A549 (cell line): ENCODE measurements around the gene TAGLN3. TPM values are rescaled to one million over a fixed set of nuclear protein-coding genes. Genes with fewer than 3 reads are reported as not detected.

Experiments used
- ATAC-seq, 2 experiments: fragments of 200-7000 bp in 1 of 2; fragments of >200 bp in 1 of 2; cut with Nextera tagmentation in 1 of 2; cut with Tn5 transposase in 1 of 2; 3 replicates each; pipeline versions ENCODE4 v1.8.0 to v1.9.1; 2018 to 2020; ENCODE audit warnings: mild to moderate bottlenecking in 1 of 2, moderate library complexity in 1 of 2
- CTCF ChIA-PET: fragments of 300-600 bp; sonication (Branson Sonifier 250); formaldehyde crosslinking; extraction: SDS; loops from one replicate; lab custom pipeline; 2021; ENCODE audit warnings: antibody characterized with exemption, inconsistent platforms; lab: Yijun Ruan, JAX
- POLR2A ChIA-PET: fragments of 350-600 bp; formaldehyde crosslinking; extraction: SDS; loops from one replicate; lab custom pipeline; 2021; ENCODE audit warnings: antibody characterized with exemption, inconsistent platforms; lab: Yijun Ruan, JAX
- DNase-seq, 2 experiments: peaks; one replicate each; pipeline versions ENCODE4 v3.0.0 to v3.0.0-alpha.2; 2011 to 2016; ENCODE audit warnings: low read depth in 1 of 2, low spot score in 1 of 2
- FAIRE-seq: peaks from 2 replicates; lab custom pipeline; 2011; peaks lifted over from hg19 to GRCh38; lab: Jason Lieb, UNC
- H3K27ac ChIP-seq, 2 experiments: fragments of >200 bp; sonication (Bioruptor Twin); formaldehyde crosslinking; 3 replicates each; pipeline ENCODE4 v1.5.1; 2016 to 2017
- H3K4me1 ChIP-seq: fragments of >200 bp; sonication (Bioruptor Twin); formaldehyde crosslinking; 3 replicates; pipeline ENCODE4 v1.6.1; 2016
- H3K4me2 ChIP-seq: fragments of >200 bp; sonication (Bioruptor Twin); formaldehyde crosslinking; 3 replicates; pipeline ENCODE4 v1.6.1; 2016
- H3K4me3 ChIP-seq: fragments of >200 bp; sonication (Bioruptor Twin); formaldehyde crosslinking; 3 replicates; pipeline ENCODE4 v1.5.1; 2016
- H3K9me3 ChIP-seq: fragments of >200 bp; sonication (Bioruptor Twin); formaldehyde crosslinking; 3 replicates; pipeline ENCODE4 v1.6.1; 2016
- EHF ChIP-seq: fragments of 250-450 bp; sonication (Bioruptor Pico); IDR thresholded peaks from 2 replicates; pipeline ENCODE4 v1.5.0; 2020; ENCODE audit warnings: mild to moderate bottlenecking
- EHMT2 ChIP-seq: fragments of 200-600 bp; sonication (generic); IDR thresholded peaks from 2 replicates; pipeline ENCODE4 v1.6.1; 2016; ENCODE audit warnings: antibody characterized with exemption, low read depth, mild to moderate bottlenecking, moderate library complexity
- EP300 ChIP-seq, 2 experiments: fragments of >200 bp; sonication (Bioruptor Twin); formaldehyde crosslinking; IDR thresholded peaks; 2 replicates in 1 of 2; 3 replicates in 1 of 2; pipeline ENCODE4 v1.6.1; 2016 to 2017
- ESRRA ChIP-seq: fragments of 150-350 bp; IDR thresholded peaks from 2 replicates; pipeline ENCODE4 v1.6.1; 2014; ENCODE audit warnings: mild to moderate bottlenecking, low read length, borderline replicate concordance
- GATA3 ChIP-seq: IDR thresholded peaks from 2 replicates; pipeline ENCODE4 v1.6.1; 2012; ENCODE audit warnings: borderline replicate concordance
- HOXA7 ChIP-seq: fragments of 250-450 bp; sonication (Bioruptor Pico); IDR thresholded peaks from 2 replicates; pipeline ENCODE4 v1.5.0; 2020; ENCODE audit warnings: mild to moderate bottlenecking, moderate library complexity
- JUN ChIP-seq, 2 experiments: fragments of >200 bp; sonication (Bioruptor Twin); formaldehyde crosslinking; IDR thresholded peaks; 2 replicates in 1 of 2; 3 replicates in 1 of 2; pipeline ENCODE4 v1.6.1; 2016 to 2017
- MAFK ChIP-seq: fragments of 450-650 bp; IDR thresholded peaks from 2 replicates; pipeline ENCODE4 v1.6.1; 2014; ENCODE audit not compliant: partially characterized antibody
- MYC ChIP-seq: IDR thresholded peaks from 2 replicates; pipeline ENCODE4 v1.6.1; 2012; ENCODE audit warnings: mild to moderate bottlenecking, inconsistent platforms, low read length, improper control_type of control experiment, borderline replicate concordance
- PHF8 ChIP-seq: fragments of 200-600 bp; sonication (generic); IDR thresholded peaks from 2 replicates; pipeline ENCODE4 v1.6.1; 2016; ENCODE audit warnings: low read depth, mild to moderate bottlenecking, antibody characterized with exemption, moderate library complexity, borderline replicate concordance
- POLR2A ChIP-seq: IDR thresholded peaks from 2 replicates; pipeline ENCODE4 v1.6.1; 2012; ENCODE audit warnings: mild to moderate bottlenecking, low read length
- RAD21 ChIP-seq, 2 experiments: fragments of >200 bp in 1 of 2; sonication (Bioruptor Twin) in 1 of 2; formaldehyde crosslinking in 1 of 2; IDR thresholded peaks in 1 of 2; conservative IDR thresholded peaks in 1 of 2; 2 replicates in 1 of 2; 3 replicates in 1 of 2; pipeline ENCODE4 v1.6.1; 2012 to 2018; ENCODE audit warnings: inconsistent platforms in 1 of 2
- SMC3 ChIP-seq: fragments of >200 bp; sonication (Bioruptor Twin); formaldehyde crosslinking; IDR thresholded peaks from 3 replicates; pipeline ENCODE4 v1.6.1; 2018; ENCODE audit warnings: inconsistent platforms
- TP53 ChIP-seq: fragments of 250-450 bp; sonication (Bioruptor Pico); IDR thresholded peaks from 2 replicates; pipeline ENCODE4 v1.5.0; 2021; ENCODE audit warnings: mild to moderate bottlenecking, moderate library complexity
- ZC3H11A ChIP-seq: fragments of 450-650 bp; IDR thresholded peaks from 2 replicates; pipeline ENCODE4 v1.6.1; 2014; ENCODE audit warnings: antibody characterized with exemption, mild to moderate bottlenecking
- ZFP36 ChIP-seq: fragments of 450-650 bp; IDR thresholded peaks from 2 replicates; pipeline ENCODE4 v1.6.1; 2014; ENCODE audit warnings: borderline replicate concordance; ENCODE audit not compliant: partially characterized antibody
- WGBS: methylation state at CpG from one replicate; pipeline ENCODE4 v1.1.6; 2017; ENCODE audit errors: missing lambda C conversion rate; 5-methylcytosine and 5-hydroxymethylcytosine counted together
- polyA plus RNA-seq, 4 experiments: library from polyadenylated mRNA; depleted of rRNA in 3 of 4; stranded (reverse); fragments of >200 nt; fragmentation: RNase III in 1 of 4; extraction: RNeasy Plus Mini Kit Qiagen cat#74134 plus additional on column Dnase treatment in 1 of 4; gene quantifications; 2 replicates in 3 of 4; 3 replicates in 1 of 4; pipeline ENCODE4 v1.2.3, GENCODE V29; 2011 to 2017
- TF ChIP-seq, protein P1 (sequence below): IDR thresholded peaks from 2 replicates; pipeline ENCODE4 v1.6.1; 2012
- TF ChIP-seq, protein P2 (sequence below): fragments of >200 bp; sonication (Bioruptor Twin); formaldehyde crosslinking; IDR thresholded peaks from 3 replicates; pipeline ENCODE4 v1.5.1; 2016
- TF ChIP-seq, protein P3 (sequence below): IDR thresholded peaks from 2 replicates; pipeline ENCODE4 v1.6.1; 2012
- TF ChIP-seq, protein P4 (sequence below): fragments of 250-450 bp; sonication (Bioruptor Pico); IDR thresholded peaks from 2 replicates; pipeline ENCODE4 v1.5.0; 2021; ENCODE audit warnings: mild to moderate bottlenecking, moderate library complexity, borderline replicate concordance
- TF ChIP-seq, protein P5 (sequence below): fragments of >200 bp; sonication (Bioruptor Twin); formaldehyde crosslinking; IDR thresholded peaks from 2 replicates; pipeline ENCODE4 v1.6.1; 2016

TAGLN3 gene
- polyA plus RNA-seq, 2 of the 4 experiments (the other 2 are of a cell fraction) = not detected

DNA sequence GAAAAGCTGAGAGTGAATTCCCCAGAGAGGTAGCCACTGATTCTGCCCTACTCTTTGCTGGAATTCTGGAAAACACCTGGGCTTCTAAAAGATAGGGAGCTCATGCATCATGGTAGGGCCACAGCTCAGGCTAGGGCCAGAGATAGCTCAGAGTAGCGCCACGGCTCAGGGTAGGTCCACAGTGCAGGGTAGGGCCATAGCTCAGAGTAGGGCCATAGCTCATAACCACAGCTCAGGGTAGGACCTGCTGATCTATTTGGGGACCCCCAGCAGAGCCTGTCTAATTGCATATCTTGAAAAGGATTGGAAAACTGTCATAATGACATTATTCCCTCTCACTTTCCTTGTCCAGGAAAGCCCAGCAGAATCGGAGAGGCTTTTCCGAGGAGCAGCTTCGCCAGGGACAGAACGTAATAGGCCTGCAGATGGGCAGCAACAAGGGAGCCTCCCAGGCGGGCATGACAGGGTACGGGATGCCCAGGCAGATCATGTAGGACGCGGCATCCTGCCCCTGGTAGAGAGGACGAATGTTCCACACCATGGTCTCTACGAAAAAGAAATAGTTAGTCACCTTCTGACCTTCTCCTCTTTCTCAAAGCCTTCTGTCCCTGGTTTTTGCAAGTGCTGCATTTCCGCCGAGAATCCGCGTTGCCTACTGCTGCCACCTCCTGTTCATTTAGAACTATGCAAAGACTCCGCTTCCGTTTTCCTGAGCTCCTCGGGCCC is 14.5 kb downstream of the TAGLN3 start:
- ChIA-PET CTCF (interaction anchor here (0.6 to 12.2 kb wide), 51 partner anchors 10 to 477 kb away, joined by 3 to 189 read pairs (median 5); partner anchors contain the start of genes ABHD10, TAGLN3 and TMPRSS7), POLR2A (interaction anchor here (0.6 to 2.4 kb wide), 4 partner anchors 35 to 153 kb away, joined by 3 to 15 read pairs (median 4); partner anchors contain the start of gene ABHD10)
- Histone ChIP-seq H3K4me2 (peak overlapping the region; percentile 66), H3K27ac (peak overlapping the region in 1 of 2 experiments; percentile 58; a peak in 3 of 6 replicates), H3K4me1 (0 out of 3 replicates have a peak, but pooled peaks cover 5% of the 10 kb centered on the region), H3K4me3 (no peak overlapping the region), H3K9me3 (no peaks in the 10 kb centered on the region)
- FAIRE-seq (no peak), ATAC-seq (peak; percentile 90 to 96), DNase-seq (peak; percentile 56 to 79)
- TF ChIP-seq MAFK (peak; percentile 90), HOXA7 (CRISPR knock-in tag) (no peak), ESRRA (no peak), RAD21 (conservative IDR thresholded peaks at IDR 0.05 in 1 of 2, IDR thresholded peaks at IDR 0.05 in 1 of 2) (peak; percentile 82 to 85), SMC3 (peak; percentile 80), ZC3H11A (peak; percentile 25; the same call in 1 of the 2 replicates), GATA3 (no peak)
- TF ChIP-seq, protein P1, sequence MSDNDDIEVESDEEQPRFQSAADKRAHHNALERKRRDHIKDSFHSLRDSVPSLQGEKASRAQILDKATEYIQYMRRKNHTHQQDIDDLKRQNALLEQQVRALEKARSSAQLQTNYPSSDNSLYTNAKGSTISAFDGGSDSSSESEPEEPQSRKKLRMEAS = no peak
- TF ChIP-seq, protein P2, sequence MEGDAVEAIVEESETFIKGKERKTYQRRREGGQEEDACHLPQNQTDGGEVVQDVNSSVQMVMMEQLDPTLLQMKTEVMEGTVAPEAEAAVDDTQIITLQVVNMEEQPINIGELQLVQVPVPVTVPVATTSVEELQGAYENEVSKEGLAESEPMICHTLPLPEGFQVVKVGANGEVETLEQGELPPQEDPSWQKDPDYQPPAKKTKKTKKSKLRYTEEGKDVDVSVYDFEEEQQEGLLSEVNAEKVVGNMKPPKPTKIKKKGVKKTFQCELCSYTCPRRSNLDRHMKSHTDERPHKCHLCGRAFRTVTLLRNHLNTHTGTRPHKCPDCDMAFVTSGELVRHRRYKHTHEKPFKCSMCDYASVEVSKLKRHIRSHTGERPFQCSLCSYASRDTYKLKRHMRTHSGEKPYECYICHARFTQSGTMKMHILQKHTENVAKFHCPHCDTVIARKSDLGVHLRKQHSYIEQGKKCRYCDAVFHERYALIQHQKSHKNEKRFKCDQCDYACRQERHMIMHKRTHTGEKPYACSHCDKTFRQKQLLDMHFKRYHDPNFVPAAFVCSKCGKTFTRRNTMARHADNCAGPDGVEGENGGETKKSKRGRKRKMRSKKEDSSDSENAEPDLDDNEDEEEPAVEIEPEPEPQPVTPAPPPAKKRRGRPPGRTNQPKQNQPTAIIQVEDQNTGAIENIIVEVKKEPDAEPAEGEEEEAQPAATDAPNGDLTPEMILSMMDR = peak; percentile 88
- TF ChIP-seq, protein P3, sequence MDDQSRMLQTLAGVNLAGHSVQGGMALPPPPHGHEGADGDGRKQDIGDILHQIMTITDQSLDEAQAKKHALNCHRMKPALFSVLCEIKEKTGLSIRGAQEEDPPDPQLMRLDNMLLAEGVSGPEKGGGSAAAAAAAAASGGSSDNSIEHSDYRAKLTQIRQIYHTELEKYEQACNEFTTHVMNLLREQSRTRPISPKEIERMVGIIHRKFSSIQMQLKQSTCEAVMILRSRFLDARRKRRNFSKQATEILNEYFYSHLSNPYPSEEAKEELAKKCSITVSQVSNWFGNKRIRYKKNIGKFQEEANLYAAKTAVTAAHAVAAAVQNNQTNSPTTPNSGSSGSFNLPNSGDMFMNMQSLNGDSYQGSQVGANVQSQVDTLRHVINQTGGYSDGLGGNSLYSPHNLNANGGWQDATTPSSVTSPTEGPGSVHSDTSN = no peak
- TF ChIP-seq, protein P4, sequence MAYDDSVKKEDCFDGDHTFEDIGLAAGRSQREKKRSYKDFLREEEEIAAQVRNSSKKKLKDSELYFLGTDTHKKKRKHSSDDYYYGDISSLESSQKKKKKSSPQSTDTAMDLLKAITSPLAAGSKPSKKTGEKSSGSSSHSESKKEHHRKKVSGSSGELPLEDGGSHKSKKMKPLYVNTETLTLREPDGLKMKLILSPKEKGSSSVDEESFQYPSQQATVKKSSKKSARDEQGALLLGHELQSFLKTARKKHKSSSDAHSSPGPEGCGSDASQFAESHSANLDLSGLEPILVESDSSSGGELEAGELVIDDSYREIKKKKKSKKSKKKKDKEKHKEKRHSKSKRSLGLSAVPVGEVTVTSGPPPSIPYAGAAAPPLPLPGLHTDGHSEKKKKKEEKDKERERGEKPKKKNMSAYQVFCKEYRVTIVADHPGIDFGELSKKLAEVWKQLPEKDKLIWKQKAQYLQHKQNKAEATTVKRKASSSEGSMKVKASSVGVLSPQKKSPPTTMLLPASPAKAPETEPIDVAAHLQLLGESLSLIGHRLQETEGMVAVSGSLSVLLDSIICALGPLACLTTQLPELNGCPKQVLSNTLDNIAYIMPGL (CRISPR knock-in tag) = no peak
- WGBS = 42% methylated on average over 19 of the region's 19 CpGs

DNA sequence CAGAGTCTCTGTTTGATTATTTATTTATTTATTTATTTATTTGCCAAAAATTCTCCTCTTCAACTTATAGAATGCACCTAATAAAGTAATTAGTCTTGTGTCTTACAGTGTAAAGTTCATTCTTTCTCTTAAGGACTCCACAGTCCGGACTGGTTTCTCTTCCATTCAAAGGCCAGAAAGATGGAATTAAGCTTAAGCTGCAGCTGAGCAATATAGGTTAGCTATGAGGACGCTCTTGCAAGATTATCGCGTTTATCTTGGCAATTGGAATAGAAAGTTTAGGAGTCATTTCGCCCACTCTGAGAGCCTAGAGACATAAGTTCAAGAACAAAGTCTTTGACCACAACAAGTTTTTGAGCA is 15.0 kb downstream of the TAGLN3 start:
- FAIRE-seq (no peak), ATAC-seq (peak; percentile 33 to 61; a peak in 4 of 6 replicates), DNase-seq (no peak)
- TF ChIP-seq EHF (CRISPR knock-in tag) (no peak), POLR2A (no peak), EP300 (IDR thresholded peaks at IDR 0.05) (no peak), EHMT2 (no peak), RAD21 (conservative IDR thresholded peaks at IDR 0.05 in 1 of 2, IDR thresholded peaks at IDR 0.05 in 1 of 2) (no peak), SMC3 (no peak), JUN (IDR thresholded peaks at IDR 0.05) (no peak), TP53 (no peak), PHF8 (no peak), MYC (no peak), ZFP36 (no peak)
- TF ChIP-seq, protein P5, sequence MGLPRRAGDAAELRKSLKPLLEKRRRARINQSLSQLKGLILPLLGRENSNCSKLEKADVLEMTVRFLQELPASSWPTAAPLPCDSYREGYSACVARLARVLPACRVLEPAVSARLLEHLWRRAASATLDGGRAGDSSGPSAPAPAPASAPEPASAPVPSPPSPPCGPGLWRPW = no peak
- CTCF ChIA-PET = interaction anchor here (0.6 to 12.2 kb wide), 47 partner anchors 10 to 478 kb away, joined by 3 to 189 read pairs (median 5); partner anchors contain the start of genes ABHD10, TAGLN3 and TMPRSS7
- Histone ChIP-seq H3K27ac (peak overlapping the region in 1 of 2 experiments; percentile 30; a peak in 1 of 6 replicates), H3K4me1 (0 out of 3 replicates have a peak, but pooled peaks cover 5% of the 10 kb centered on the region), H3K9me3 (no peaks in the 10 kb centered on the region), H3K4me3 (no peak overlapping the region), H3K4me2 (peak overlapping the region; percentile 66)
- WGBS = 45% methylated on average over 5 of the region's 5 CpGs
- POLR2A ChIA-PET = interaction anchor here (0.6 to 2.4 kb wide), 4 partner anchors 35 to 153 kb away, joined by 3 to 15 read pairs (median 4); partner anchors contain the start of gene ABHD10
